Stomach (tissue), 4 donors: Measurements from ENCODE around the gene ACP1.

Source experiments
- CTCF ChIP-seq, 7 experiments: fragments of 450-650 bp in 4 of 7; fragments of 200-600 bp in 3 of 7; sonication (generic) in 3 of 7; IDR thresholded peaks; one replicate each; pipeline ENCODE4 v1.5.1; 2016 to 2019; ENCODE audit warnings: antibody characterized with exemption in 7 of 7, control low read depth in 2 of 7, mild to moderate bottlenecking in 1 of 7
- EP300 ChIP-seq: sonication (generic); formaldehyde crosslinking; IDR thresholded peaks from one replicate; pipeline ENCODE4 v1.6.1; 2017; ENCODE audit warnings: antibody characterized with exemption
- POLR2A ChIP-seq, 4 donors: fragments of 450-650 bp; IDR thresholded peaks; one replicate each; pipeline ENCODE4 v1.6.1; 2016; ENCODE audit warnings: antibody characterized with exemption in 4 of 4, control low read depth in 2 of 4, mild to moderate bottlenecking in 1 of 4, moderate library complexity in 1 of 4
- POLR2AphosphoS5 ChIP-seq, 3 donors: sonication (generic); formaldehyde crosslinking; IDR thresholded peaks; one replicate each; pipeline ENCODE4 v1.6.1; 2016; ENCODE audit warnings: antibody characterized with exemption in 3 of 3

DNA sequence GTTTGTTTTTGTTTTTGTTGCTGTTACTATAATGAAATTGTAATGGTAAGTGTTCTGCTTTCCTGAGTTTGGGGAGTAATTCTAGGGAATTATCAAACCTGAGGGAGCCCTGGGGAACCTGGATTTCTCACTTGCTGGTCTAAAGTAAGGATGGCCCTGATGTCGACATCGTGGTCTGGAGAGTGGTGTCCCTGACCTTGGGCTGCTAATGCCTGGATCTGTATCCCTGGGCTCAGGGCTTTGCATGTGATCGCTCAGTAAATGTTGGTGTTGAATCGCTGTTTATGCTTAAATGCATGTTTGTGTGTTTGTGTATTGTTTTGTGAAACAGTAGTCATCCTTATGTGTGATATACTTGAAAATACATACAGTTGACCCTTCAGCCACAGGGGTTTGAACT, 6.1 kb downstream of the ACP1 start:
- TF ChIP-seq POLR2AphosphoS5 (IDR thresholded peaks at IDR 0.05) (no peak), CTCF (IDR thresholded peaks at IDR 0.05) (no peak), EP300 (no peak), POLR2A (IDR thresholded peaks at IDR 0.05) (no peak)
